Measurements from ENCODE around the gene VPS8. TPM values are rescaled to one million over a fixed set of nuclear protein-coding genes. Genes with fewer than 3 reads are reported as not detected.

The VPS8 gene
- total and polyA plus RNA-seq, 2 of the 8 experiments (the other 6 are each of a cell fraction or from before 2014, with no cell fraction given): 13.0 to 41.0 TPM

DNA sequence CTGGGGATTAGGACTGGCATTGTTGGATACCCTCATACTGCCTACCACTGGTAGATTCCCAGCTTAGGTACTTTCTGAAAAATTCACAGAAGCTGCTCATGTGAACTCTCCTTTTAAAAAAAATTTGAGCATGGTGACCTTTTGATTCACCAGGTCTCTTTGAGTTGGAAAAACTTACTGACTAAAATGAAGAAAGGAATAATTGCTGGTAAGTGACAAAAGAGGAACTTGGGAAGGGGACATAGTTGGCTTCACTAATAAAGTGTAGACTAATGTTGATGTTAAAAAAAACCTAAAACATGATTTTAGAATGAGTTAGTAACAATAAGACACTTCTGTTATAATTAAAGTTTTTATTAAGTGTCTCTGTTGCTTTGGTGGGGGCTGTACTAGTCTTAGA is 8.6 kb downstream of the VPS8 start:
- Histone ChIP-seq H3K4me3 (ENCODE audit: extremely low read depth in 1 of 4, insufficient read depth in 2 of 4, low read depth in 3 of 4, low read length in 4 of 4) (no peak overlapping the region), H2BK120ac (replicated peaks; ENCODE audit: low read depth, low read length) (no peak overlapping the region), H3K4me1 (replicated peaks in 1 of 4; ENCODE audit: control insufficient read depth in 3 of 4, insufficient read depth in 4 of 4, low read length in 3 of 4) (no peaks in the 10 kb centered on the region), H3K4ac (replicated peaks; ENCODE audit: insufficient read length, low read depth, low read length) (no peak overlapping the region), H3K18ac (ENCODE audit: extremely low read depth, low read length) (no peak overlapping the region), H2BK5ac (ENCODE audit: low read depth, low read length) (no peak overlapping the region), H3K9ac (replicated peaks in 1 of 4; ENCODE audit: extremely low read depth in 1 of 4, low read depth in 3 of 4, low read length in 3 of 4) (no peak overlapping the region), H3K14ac (ENCODE audit: insufficient read length) (no peak overlapping the region), H2BK20ac (ENCODE audit: low read length) (no peak overlapping the region), H3K36me3 (ENCODE audit: control insufficient read depth in 2 of 4, insufficient read depth in 4 of 4, low read length in 3 of 4) (no peaks in the 10 kb centered on the region), H2AK5ac (ENCODE audit: low read depth, low read length) (no peak overlapping the region), H4K91ac (replicated peaks; ENCODE audit: insufficient read length, low read length) (no peak overlapping the region), H3K9me3 (ENCODE audit: insufficient read depth in 2 of 2, low read depth in 1 of 2, low read length in 1 of 2) (no peaks in the 10 kb centered on the region), H4K8ac (ENCODE audit: extremely low read depth, insufficient read depth, low read length) (no peak overlapping the region), H2BK12ac (ENCODE audit: low read depth, low read length) (no peak overlapping the region), H3K23ac (ENCODE audit: insufficient read length) (no peak overlapping the region), H3K79me2 (ENCODE audit: control insufficient read depth in 1 of 2, insufficient read depth in 2 of 2, low read length in 2 of 2) (no peaks in the 10 kb centered on the region), H2BK15ac (ENCODE audit: low read length) (no peak overlapping the region), H3K79me1 (ENCODE audit: low read depth, low read length) (no peaks in the 10 kb centered on the region), H3K4me2 (ENCODE audit: insufficient read depth in 1 of 2, low read depth in 2 of 2, low read length in 2 of 2) (no peak overlapping the region), H2AFZ (ENCODE audit: low read length) (no peak overlapping the region), H4K5ac (ENCODE audit: insufficient read length, low read depth, low read length) (no peak overlapping the region), H4K20me1 (replicated peaks in 1 of 2; ENCODE audit: control insufficient read depth in 1 of 2, insufficient read depth in 2 of 2, low read length in 2 of 2) (no peaks in the 10 kb centered on the region), H3K27ac (ENCODE audit: low read depth, low read length) (no peak overlapping the region), H3K23me2 (ENCODE audit: low read depth, low read length) (no peaks in the 10 kb centered on the region), H3K56ac (replicated peaks; ENCODE audit: insufficient read length, low read depth, low read length) (no peak overlapping the region), H3K27me3 (replicated peaks in 1 of 4; ENCODE audit: control insufficient read depth in 3 of 4, extremely low read depth in 1 of 4, insufficient read depth in 3 of 4, low read length in 3 of 4) (no peaks in the 10 kb centered on the region)
- ChIA-PET POLR2A (ENCODE audit: partially characterized antibody) (interaction anchor here (1.5 kb wide), 1 partner anchor 10 kb away, joined by 3 read pairs; no protein-coding TSS in a partner anchor), CTCF (ENCODE audit: partially characterized antibody) (interaction anchor here (1.1 to 1.7 kb wide), 2 partner anchors 259 to 402 kb away, joined by 3 to 4 read pairs; partner anchors contain the start of gene EPHB3)
- DNase-seq (ENCODE audit: low read depth in 1 of 2, low spot score in 2 of 2): no peak
- FAIRE-seq: no peak
- TF ChIP-seq SP4 (IDR thresholded peaks at IDR 0.05; ENCODE audit: low read length): no peak
- no peak for TF ChIP-seq EGR1 (IDR thresholded peaks at IDR 0.05; ENCODE audit: borderline replicate concordance, low read depth, low read length)
- no peak for TF ChIP-seq NRF1 (IDR thresholded peaks at IDR 0.05; ENCODE audit: low read depth, low read length)
- TF ChIP-seq CEBPB (IDR thresholded peaks at IDR 0.05; ENCODE audit: low read depth, low read length): no peak
- TF ChIP-seq, protein P1, sequence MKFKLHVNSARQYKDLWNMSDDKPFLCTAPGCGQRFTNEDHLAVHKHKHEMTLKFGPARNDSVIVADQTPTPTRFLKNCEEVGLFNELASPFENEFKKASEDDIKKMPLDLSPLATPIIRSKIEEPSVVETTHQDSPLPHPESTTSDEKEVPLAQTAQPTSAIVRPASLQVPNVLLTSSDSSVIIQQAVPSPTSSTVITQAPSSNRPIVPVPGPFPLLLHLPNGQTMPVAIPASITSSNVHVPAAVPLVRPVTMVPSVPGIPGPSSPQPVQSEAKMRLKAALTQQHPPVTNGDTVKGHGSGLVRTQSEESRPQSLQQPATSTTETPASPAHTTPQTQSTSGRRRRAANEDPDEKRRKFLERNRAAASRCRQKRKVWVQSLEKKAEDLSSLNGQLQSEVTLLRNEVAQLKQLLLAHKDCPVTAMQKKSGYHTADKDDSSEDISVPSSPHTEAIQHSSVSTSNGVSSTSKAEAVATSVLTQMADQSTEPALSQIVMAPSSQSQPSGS (IDR thresholded peaks at IDR 0.05; ENCODE audit: low read length): no peak
- TF ChIP-seq SIRT6 (IDR thresholded peaks at IDR 0.05; ENCODE audit: low read length): no peak
- TF ChIP-seq TAF7 (optimal IDR thresholded peaks at IDR 0.05; ENCODE audit: borderline replicate concordance, low read depth, low read length): no peak
- no peak for TF ChIP-seq HDAC6 (IDR thresholded peaks at IDR 0.05; ENCODE audit: low read depth, low read length)
- no peak for TF ChIP-seq GTF2F1 (IDR thresholded peaks at IDR 0.05; ENCODE audit: borderline replicate concordance, low read depth, low read length)
- TF ChIP-seq, protein P2, sequence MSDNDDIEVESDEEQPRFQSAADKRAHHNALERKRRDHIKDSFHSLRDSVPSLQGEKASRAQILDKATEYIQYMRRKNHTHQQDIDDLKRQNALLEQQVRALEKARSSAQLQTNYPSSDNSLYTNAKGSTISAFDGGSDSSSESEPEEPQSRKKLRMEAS (IDR thresholded peaks at IDR 0.05): no peak
- TF ChIP-seq RBBP5 (IDR thresholded peaks at IDR 0.05; ENCODE audit: borderline replicate concordance, low read depth, low read length): no peak
- no peak for TF ChIP-seq KDM4A (IDR thresholded peaks at IDR 0.05; ENCODE audit: low read depth, low read length, severe bottlenecking)
- TF ChIP-seq TEAD4 (IDR thresholded peaks at IDR 0.05; ENCODE audit: low read depth, low read length): no peak
- no peak for TF ChIP-seq ASH2L (IDR thresholded peaks at IDR 0.05; ENCODE audit: low read length)
